Muscle of arm (tissue), 14 donors: Measurements from ENCODE around the gene CLDN5. TPM values are rescaled to one million over a fixed set of nuclear protein-coding genes. Genes with fewer than 3 reads are reported as not detected.

Experiments
- DNase-seq: peaks from one replicate; pipeline ENCODE4 v3.0.0-alpha.2; 2013
- long read RNA-seq, 11 donors: transcript quantifications; one replicate each; lab custom pipeline, GENCODE V29; 2026
- polyA plus RNA-seq, 12 donors: library from polyadenylated mRNA; unstranded; fragments of 120-200 nt; gene quantifications; one replicate each; pipeline ENCODE4 v1.2.1, GENCODE V29; 2013; ENCODE audit not compliant: insufficient read length in 12 of 12

Gene CLDN5, protein sequence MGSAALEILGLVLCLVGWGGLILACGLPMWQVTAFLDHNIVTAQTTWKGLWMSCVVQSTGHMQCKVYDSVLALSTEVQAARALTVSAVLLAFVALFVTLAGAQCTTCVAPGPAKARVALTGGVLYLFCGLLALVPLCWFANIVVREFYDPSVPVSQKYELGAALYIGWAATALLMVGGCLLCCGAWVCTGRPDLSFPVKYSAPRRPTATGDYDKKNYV
- 10 to 100 TPM in 11 of 12 donors, not detected in 1; 25.0 to 59.7 (median 39.6) TPM for polyA plus RNA-seq
- long read RNA-seq, donor 1, transcript CLDN5-201 (1 exons, 2,357 nt), result major isoform, 34 of 34 reads
- long read RNA-seq, donor 1, partial matches to known transcripts, result 0 of 34 reads
- long read RNA-seq, donor 1, other reads (novel, unspliced or antisense), result 0 of 34 reads
- long read RNA-seq, donor 2, transcript CLDN5-201 (1 exons, 2,357 nt), result major isoform, 102 of 104 reads
- long read RNA-seq, donor 2, partial matches to known transcripts, result 0 of 104 reads
- long read RNA-seq, donor 2, other reads (novel, unspliced or antisense), result 0 of 104 reads
- long read RNA-seq, donor 3, transcript CLDN5-201 (1 exons, 2,357 nt), result major isoform, 33 of 33 reads
- long read RNA-seq, donor 3, partial matches to known transcripts, result 0 of 33 reads
- long read RNA-seq, donor 3, other reads (novel, unspliced or antisense), result 0 of 33 reads
- long read RNA-seq, donor 4, transcript CLDN5-201 (1 exons, 2,357 nt), result major isoform, 37 of 38 reads
- long read RNA-seq, donor 4, partial matches to known transcripts, result 0 of 38 reads
- long read RNA-seq, donor 4, other reads (novel, unspliced or antisense), result 0 of 38 reads
- long read RNA-seq, donor 5, transcript CLDN5-201 (1 exons, 2,357 nt), result major isoform, 217 of 219 reads
- long read RNA-seq, donor 5, partial matches to known transcripts, result 0 of 219 reads
- long read RNA-seq, donor 5, other reads (novel, unspliced or antisense), result 0 of 219 reads
- long read RNA-seq, donor 6, transcript CLDN5-201 (1 exons, 2,357 nt), result major isoform, 51 of 51 reads
- long read RNA-seq, donor 6, partial matches to known transcripts, result 0 of 51 reads
- long read RNA-seq, donor 6, other reads (novel, unspliced or antisense), result 0 of 51 reads
- long read RNA-seq, donor 7, transcript CLDN5-201 (1 exons, 2,357 nt), result major isoform, 48 of 49 reads
- long read RNA-seq, donor 7, partial matches to known transcripts, result 0 of 49 reads
- long read RNA-seq, donor 7, other reads (novel, unspliced or antisense), result 0 of 49 reads
- long read RNA-seq, donor 8, transcript CLDN5-201 (1 exons, 2,357 nt), result major isoform, 156 of 158 reads
- long read RNA-seq, donor 8, partial matches to known transcripts, result 0 of 158 reads
- long read RNA-seq, donor 8, other reads (novel, unspliced or antisense), result 0 of 158 reads
- long read RNA-seq, donor 9, transcript CLDN5-201 (1 exons, 2,357 nt), result major isoform, 74 of 75 reads
- long read RNA-seq, donor 9, partial matches to known transcripts, result 0 of 75 reads
- long read RNA-seq, donor 9, other reads (novel, unspliced or antisense), result 0 of 75 reads
- long read RNA-seq, donor 10, transcript CLDN5-201 (1 exons, 2,357 nt), result major isoform, 176 of 179 reads
- long read RNA-seq, donor 10, partial matches to known transcripts, result 0 of 179 reads
- long read RNA-seq, donor 10, other reads (novel, unspliced or antisense), result 0 of 179 reads
- long read RNA-seq, donor 11, transcript CLDN5-201 (1 exons, 2,357 nt), result major isoform, 55 of 55 reads
- long read RNA-seq, donor 11, partial matches to known transcripts, result 0 of 55 reads
- long read RNA-seq, donor 11, other reads (novel, unspliced or antisense), result 0 of 55 reads

DNA sequence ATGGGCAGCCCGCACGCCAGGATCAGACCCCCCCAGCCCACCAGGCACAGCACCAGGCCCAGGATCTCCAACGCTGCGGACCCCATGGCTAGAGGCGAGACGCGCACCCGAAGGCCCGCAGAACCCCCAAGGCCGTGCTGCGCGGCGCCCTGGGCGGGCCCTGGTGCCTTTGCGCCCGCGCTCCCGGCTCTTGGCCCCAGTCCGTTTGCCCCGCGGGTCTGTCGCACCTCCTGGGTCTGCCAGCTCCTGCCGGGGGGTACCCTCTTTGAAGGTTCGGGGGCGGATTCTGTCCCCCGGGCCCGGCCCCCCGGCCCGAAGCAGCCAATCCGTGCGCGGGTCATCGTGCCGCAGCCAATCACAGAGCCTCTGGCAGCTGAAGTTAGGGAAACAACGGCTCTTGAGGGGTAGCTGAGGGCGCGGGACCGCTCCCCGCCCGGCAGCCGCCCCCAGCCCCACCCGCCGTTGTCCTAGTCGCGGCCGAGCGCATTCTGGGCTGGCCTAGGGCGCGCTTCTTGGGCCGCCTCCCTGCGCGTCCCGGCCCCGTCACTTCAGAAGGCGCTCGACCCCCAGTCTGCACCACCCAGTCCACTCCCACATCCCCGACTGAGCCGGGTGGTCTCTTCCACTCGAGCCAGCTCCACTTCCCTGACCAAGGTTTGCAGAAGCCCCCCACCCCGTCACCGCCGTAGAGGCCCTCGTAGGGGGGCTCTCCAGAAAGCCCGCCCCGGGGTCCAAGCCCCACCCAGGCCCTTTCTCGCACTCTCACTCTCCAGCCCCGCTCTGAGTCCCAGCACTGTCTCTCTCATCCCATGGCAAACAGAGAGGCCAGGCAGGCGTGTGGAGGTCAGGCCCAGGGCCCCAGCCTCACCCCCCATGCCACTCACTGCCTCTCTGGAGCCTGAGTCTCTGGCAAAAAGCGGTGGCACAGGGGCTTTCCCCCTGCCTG lies at the start of gene CLDN5:
CLDN5 (minus strand) TSS at position 241 of the 946 bp plus-strand sequence; CDS start at position 86, 155 bp downstream.
- no peak for DNase-seq

DNA sequence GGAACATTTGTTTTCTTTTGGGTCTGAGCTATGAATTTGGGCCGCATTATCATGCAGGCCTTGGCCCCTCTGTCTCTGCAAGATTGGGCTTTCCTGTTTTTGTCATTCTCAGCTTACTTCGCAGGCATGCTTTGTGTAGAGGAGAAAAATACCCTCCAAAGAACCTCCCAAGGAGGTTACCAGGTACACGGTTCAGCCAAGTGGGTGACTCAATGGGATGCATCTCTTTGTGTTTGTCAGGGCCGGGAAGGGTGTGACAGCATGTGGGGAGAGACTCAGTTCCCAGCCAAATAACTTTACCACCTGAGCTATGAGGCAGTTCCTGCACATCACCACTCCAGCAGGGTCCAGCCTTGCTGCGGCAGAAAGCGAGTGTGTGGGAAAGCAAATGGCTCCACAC lies 47.8 kb upstream of the CLDN5 start:
- DNase-seq, result no peak

DNA sequence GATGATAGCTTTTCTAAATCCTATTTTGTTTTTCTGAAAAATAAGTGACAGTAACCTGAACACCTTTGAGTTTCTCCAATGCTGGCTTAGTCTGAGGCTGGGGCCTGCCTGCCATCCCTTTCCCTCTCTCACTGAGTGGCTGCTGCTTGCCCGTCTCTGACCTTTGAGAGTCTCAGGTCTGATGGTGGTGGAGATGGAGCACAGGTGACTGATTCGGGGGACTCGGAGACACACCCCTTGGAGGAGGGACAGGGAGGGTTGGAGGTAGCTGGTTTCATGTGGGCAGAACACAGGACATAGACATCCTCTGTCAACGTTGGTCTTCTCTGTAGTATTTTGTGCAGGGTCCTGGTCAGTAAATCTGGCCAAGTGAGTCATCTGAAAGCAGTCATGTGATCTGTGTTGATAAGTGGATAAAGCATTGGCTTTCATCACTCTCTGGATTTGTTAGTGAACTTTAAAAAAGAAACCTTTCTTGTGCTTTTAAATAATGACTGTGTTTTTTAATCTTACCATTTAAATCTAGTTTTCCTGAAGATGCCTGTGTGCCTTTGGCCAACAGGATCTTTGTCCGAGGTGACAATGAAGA lies 47.1 kb upstream of the CLDN5 start:
- DNase-seq, result no peak

DNA sequence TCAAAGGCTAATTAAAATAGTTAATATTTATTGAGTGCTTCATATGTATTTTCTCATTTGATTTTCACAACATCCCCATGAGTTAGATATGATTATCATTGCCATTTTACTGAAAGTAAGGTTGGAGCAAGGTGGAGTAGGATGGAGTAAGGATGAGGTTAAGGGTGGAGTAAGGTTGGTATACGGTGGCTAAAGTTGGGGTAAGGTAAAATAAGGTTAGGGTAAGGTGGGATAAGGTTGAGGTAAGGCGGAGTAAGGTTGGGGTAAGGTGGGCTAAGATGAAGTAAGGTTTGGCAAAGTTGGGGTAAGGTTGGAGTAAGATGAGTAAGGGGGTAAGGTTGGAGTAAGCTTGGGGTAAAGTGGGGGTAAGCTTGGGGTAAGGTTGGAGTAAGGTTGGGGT lies 45.8 kb upstream of the CLDN5 start:
- no peak for DNase-seq

DNA sequence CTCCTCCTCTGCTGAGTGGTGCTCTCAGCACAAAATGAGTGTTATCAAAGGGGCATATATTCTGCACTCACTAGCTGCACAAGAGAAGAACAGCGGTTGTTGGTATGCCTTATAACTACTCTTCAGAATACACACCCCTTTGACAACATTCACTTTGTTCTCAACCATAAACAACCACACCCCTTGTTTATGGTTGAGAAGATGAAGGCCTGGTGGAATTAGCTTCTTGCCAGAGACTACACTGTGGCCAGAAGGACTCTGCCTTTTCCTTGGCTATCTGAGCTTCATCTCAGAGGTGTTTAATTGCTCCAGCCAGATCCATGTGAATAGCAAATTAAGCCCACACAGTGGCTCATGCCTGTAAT lies 45.0 kb upstream of the CLDN5 start:
- no peak for DNase-seq

DNA sequence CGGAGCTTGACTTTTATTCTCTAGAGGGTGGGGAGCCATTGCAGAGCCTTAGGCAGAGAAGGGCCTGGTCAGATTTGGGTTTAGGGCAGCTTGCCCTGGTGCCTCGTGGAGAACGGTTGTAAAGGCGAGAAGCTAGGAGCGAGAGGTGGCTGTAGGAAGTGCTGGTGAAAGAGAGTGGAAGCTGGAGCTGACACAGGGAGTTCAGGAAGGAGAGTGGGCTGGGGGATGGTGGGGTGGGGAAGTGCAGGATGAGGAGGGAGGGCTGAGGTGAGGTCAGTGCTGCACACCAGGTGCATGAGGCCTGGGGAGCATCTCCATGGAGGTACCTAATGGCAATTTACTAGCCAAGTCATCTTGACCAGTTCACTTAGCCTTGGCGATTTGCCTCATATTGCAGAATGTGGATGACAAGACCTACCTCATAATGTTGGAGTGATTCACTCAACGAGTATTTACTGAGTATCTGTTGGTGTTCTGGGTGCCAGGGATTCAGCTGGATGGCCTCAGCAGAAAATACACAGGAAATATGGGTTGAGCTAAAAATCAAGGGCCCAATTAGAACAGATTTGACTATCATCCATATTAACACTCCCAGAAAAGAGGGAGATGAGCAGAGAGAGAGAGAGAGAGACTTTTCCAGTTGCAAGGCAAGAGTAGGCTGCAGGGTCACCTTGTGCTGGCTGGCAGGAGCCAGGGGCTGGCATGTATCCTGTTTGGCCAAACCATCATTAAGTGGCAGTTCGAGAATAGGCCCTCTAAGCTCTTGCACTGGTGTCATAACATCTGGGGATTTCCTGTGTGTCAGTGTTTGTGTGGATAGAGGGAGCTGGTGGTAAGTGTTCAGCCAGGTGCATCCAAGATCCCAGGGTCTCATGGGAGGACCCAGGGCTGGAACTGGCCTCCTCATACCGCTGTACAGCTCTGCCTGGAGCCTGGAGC lies 44.4 kb upstream of the CLDN5 start:
- no peak for DNase-seq

DNA sequence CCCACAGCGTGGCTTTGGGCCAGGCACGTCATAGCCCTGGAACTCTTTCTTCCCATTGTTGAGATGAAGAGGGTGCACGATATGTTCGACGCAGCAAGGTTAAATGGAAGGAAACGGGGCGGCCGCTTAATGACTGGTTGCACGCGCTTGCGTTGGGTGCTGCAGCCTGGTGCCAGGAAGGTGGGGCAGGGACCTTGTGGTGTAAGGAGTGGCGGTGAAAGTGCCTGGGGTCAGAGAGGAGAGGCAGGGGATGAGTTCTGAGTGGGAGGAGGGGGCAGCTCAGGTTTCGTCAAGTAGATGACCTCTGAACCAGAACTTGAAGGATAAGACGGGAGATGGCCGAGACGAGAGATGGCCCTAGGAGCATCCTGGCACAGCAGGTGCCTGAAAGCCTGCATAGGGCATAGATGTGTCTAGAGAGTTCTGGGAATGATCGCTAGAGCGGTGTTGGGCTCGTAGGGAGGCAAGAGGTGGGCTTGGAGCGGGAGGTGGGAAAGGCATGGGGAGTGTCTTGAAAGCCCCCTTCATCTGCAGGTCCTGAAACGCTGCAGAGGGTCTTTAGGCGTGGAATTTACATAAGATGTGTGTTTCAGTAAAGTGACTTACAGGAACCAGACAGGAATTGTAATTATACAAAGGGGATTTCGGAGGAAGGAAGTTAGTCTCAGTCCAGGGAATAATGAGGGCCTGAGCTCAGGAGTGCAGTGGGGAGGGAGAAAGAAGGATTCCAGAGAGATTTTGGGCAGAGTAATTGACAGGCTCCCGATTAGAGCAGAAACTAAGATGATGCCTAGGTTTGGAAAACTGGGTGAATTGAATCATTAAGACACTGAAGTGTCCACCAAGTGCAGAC lies 43.2 kb upstream of the CLDN5 start:
- no peak for DNase-seq

DNA sequence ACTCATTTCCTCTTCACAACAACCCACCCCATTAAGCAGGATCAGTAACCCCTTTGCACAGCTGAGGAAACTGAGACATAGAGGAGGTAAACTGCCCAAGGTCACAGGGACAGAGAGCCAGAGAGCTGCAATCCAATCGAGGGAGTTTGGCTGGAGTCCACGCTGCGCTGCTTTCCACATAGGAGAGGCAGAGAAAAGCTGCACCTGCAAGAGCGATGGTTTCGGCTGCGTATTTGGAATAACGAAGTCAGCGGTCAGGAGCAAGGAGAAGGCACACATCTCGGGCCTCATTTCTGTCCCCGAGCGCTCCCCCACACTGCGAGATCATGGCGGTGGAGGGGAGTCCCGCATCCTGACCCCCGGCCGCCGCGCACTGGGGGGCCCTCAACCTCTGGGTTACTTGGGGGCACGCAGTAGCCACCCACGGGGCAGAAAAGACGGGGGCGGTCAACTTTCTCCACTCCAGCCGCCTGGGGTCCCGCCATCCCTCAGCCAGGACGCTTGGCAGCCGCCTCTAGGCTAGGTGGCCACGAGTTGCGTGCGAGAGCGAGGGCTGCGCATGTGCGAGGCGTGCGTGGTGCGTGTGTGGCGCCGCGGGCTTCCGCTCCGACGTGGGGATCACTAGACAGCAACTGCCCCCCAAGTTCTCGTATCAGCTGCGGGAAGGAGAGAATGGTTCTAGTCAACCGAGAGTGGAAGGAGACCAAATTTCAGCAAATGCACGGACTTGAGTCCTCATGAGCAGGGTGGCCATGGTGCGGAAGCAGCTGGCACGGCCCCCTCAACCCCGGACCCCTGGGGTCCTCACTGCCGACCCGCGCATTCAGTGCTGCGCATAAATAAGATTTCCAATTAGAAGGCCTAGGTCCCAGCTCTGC lies 42.3 kb upstream of the CLDN5 start:
- no peak for DNase-seq

DNA sequence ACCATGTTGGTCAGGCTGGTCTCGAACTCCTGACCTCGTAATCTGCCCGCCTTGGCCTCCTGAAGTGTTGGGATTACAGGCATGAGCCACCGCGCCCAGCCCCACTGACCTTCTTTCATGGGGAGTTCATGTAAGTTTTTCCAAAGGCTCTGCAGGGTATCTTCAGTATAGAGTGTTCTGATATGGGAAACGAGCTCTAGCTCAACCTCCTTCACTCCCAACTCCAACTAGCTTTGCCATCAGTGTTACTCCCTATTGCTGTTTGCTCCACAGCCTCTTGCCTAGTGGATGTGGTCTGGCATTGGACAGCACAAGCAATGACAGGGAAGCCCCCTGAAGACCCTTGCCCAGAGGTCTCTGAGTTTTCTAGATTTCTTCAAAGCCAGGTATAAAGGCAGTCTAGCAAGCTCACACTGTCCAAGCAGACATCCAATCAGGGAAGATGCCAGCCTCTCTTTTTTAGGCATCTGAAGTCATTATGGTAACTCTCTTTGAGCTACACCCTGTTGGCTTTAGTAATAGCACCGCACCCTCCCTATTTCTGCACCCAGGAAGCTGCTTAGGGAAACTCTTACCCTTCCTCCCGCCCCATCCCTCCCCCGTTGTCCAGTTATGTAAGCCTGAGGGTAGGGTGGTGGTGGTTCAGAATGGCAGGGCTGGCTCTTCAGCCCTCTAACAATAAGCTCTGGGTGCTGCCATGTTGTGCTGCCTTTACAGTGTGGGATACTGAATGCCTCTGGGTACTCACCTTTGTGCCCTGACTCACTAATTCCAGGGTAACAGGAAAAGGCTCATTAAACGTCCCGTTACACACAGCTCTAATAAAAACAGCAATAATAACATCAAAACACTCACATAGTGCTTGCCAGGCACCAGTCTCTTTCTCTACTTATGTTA lies 41.4 kb upstream of the CLDN5 start:
- DNase-seq, result no peak

DNA sequence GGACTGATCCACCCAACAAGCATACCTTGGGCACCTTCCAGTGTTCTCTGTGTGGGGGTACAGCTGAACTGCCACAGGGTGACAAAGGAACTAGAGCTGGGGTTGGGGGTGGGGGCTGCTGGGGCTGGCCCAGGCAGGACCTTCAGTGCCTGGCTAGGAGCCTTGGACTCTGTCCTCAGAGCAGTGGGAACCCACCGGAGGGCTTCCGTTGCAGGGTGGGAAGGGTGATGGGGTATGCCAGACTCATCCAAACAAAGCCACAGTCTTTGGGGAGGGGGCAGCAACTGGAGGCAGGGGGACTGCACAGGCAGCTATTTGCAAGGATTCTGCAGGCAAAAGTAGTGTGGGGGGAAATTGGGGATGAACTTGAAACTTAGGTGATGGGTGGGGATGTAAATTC lies 35.7 kb upstream of the CLDN5 start:
- DNase-seq, result no peak

DNA sequence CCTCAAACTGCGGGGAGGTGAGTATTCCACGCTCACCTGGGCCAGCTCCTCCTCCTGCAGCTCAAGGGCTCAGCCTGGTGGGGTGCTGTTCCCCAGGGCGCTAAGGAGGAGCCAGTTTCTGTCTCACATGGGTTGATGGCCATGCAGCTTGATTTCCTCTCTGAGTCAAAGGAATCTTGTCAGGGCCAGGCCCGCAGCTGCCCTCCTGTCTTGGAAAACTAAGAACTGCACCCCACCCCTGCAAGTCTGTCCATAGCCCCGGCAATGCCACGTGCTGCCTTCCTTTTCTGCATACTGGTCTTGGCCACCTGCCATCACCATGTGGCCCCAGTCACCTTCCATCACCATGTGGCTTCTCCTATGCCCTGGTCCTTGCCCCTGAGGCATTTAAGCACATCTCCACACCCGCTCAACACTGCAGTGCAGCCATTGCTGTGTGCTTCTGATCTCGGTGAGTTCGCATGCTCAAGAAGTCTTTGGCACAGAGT lies 35.2 kb upstream of the CLDN5 start:
- no peak for DNase-seq

DNA sequence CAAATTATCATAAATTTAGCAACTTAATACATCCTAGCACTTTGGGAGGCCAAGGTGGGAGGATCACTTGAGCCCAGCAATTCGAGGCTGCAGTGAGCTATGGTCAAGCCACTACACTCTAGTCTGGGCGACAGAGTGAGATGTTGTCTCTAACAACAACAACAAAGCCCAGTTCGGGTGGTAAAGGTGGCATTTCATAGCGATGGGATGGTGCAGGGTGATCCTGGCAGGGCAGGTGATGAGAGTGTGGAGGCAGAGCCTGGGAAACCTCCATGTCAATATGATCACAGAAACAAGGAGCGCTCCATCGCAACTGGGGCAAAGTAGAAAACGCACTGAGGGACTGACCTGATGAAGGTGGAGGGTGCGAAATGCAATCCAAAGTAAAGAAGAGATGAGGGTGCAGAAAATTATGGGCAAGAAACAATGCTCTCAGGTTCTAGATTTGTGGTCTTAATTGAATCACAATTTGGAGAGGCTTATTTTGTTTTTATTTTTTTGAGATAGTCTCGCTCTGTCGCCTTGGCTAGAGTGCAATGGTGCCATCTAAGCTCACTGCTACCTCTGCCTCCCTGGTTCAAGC lies 32.8 kb upstream of the CLDN5 start:
- DNase-seq, result no peak

DNA sequence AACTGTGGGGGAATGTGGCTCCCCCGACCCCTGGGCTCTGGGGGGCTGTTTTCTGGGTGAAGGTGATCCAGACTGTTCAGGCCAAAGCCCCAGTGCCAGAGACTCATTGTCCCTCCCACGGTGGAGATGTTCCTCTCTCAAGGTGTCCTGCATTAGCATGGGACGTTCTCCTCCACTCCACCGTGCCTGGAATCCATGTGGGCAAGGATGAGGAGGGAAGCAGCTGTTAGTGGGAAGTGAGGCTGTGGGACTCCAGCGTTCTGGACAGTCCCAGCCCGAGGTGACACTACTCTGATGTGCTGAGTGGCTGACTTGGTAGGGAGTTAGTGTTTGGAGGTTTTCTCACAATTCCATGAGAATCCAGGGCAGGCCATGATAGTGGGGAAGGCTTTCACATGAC lies 31.4 kb upstream of the CLDN5 start:
- DNase-seq, result no peak

DNA sequence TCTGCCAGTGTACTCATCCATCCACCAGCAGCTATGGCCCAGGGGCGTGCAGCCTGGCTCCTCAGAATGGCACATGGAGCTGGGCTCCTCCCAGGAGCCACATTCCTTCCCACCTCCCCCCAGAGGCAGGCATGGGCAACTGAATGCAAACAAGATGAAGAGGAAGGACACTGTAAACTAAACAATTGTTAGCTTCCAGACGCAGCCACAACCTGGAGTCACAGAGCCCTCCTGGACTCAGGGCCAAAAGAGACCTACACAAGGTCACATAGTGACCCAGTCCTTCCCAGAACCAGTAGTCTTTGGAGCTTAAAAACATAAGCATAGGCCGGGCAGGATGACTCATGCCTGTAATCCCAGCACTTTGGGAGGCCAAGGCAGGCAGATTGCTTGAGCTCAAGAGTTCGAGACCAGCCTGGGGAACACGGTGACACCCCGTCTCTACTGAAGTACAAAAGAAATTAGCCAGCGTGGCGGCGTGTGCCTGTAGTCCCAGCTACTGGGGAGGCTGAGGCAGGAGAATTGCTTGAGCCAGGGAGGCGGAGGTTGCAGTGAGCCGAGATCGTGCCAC lies 30.7 kb upstream of the CLDN5 start:
- DNase-seq, result no peak
